H1 (cell line): ENCODE measurements around the gene NDUFB6. TPM values are rescaled to one million over a fixed set of nuclear protein-coding genes. Genes with fewer than 3 reads are reported as not detected.

Experiments
- CTCF ChIA-PET: fragments of 300-600 bp; sonication (Branson Sonifier 250); formaldehyde crosslinking; loops from one replicate; lab custom pipeline; 2021; ENCODE audit not compliant: partially characterized antibody; lab: Charles Lee
- POLR2A ChIA-PET: fragments of 300-600 bp; sonication (Branson Sonifier 250); formaldehyde crosslinking; loops from one replicate; lab custom pipeline; 2021; ENCODE audit warnings: inconsistent platforms; ENCODE audit not compliant: partially characterized antibody; lab: Charles Lee
- DNase-seq, 2 experiments: peaks; one replicate each; pipeline versions ENCODE4 v3.0.0 to v3.0.0-alpha.2; 2010 to 2022; ENCODE audit warnings: low spot score in 2 of 2, low read depth in 1 of 2, mixed read lengths in 1 of 2
- FAIRE-seq: peaks from 2 replicates; lab custom pipeline; 2011; peaks lifted over from hg19 to GRCh38; lab: Jason Lieb, UNC
- H2AFZ ChIP-seq: 2 replicates; pipeline ENCODE4 v1.8.1; 2012; ENCODE audit warnings: low read length, inconsistent platforms
- H2AK5ac ChIP-seq: 2 replicates; pipeline ENCODE4 v1.6.1; 2013; ENCODE audit warnings: low read depth, low read length
- H2BK120ac ChIP-seq: replicated peaks from 2 replicates; pipeline ENCODE3; 2013; ENCODE audit warnings: low read depth, low read length, inconsistent platforms
- H2BK12ac ChIP-seq: 2 replicates; pipeline ENCODE4 v1.6.1; 2013; ENCODE audit warnings: low read depth, low read length
- H2BK15ac ChIP-seq: 2 replicates; pipeline ENCODE4 v1.6.1; 2013; ENCODE audit warnings: low read length
- H2BK20ac ChIP-seq: 2 replicates; pipeline ENCODE4 v1.6.1; 2013; ENCODE audit warnings: low read length
- H2BK5ac ChIP-seq: 2 replicates; pipeline ENCODE4 v1.6.1; 2013; ENCODE audit warnings: low read depth, low read length
- H3K14ac ChIP-seq: 2 replicates; pipeline ENCODE4 v1.6.1; 2013; ENCODE audit warnings: inconsistent platforms; ENCODE audit not compliant: insufficient read length
- H3K18ac ChIP-seq: 2 replicates; pipeline ENCODE4 v1.6.1; 2013; ENCODE audit warnings: low read length; ENCODE audit errors: extremely low read depth
- H3K23ac ChIP-seq: 2 replicates; pipeline ENCODE4 v1.6.1; 2013; ENCODE audit warnings: inconsistent platforms; ENCODE audit not compliant: insufficient read length
- H3K23me2 ChIP-seq: 2 replicates; pipeline ENCODE4 v1.6.1; 2013; ENCODE audit warnings: low read depth, low read length
- H3K27ac ChIP-seq: 2 replicates; pipeline ENCODE4 v1.6.1; 2011; ENCODE audit warnings: low read depth, low read length, inconsistent platforms
- H3K27me3 ChIP-seq, 4 experiments: replicated peaks in 1 of 4; 1 replicate in 1 of 4; 2 replicates in 3 of 4; pipeline versions ENCODE4 v1.6.1 to v1.8.1; 2011 to 2013; ENCODE audit warnings: low read length in 3 of 4, mild to moderate bottlenecking in 3 of 4, inconsistent platforms in 2 of 4, mixed read lengths in 2 of 4, moderate library complexity in 1 of 4; ENCODE audit not compliant: control insufficient read depth in 3 of 4, insufficient read depth in 3 of 4; ENCODE audit errors: extremely low read depth in 1 of 4
- H3K36me3 ChIP-seq, 4 experiments: 2 replicates each; pipeline versions ENCODE4 v1.6.1 to v1.8.1; 2011 to 2013; ENCODE audit warnings: mild to moderate bottlenecking in 4 of 4, low read length in 3 of 4, moderate library complexity in 2 of 4, control low read depth in 1 of 4, inconsistent platforms in 1 of 4; ENCODE audit not compliant: insufficient read depth in 4 of 4, control insufficient read depth in 2 of 4
- H3K4ac ChIP-seq: replicated peaks from 2 replicates; pipeline ENCODE3; 2013; ENCODE audit warnings: low read length, low read depth, mixed read lengths, inconsistent platforms; ENCODE audit not compliant: insufficient read length
- H3K4me1 ChIP-seq, 4 experiments: replicated peaks in 1 of 4; 1 replicate in 1 of 4; 2 replicates in 3 of 4; pipeline versions ENCODE4 v1.6.1 to v1.8.1; 2011 to 2013; ENCODE audit warnings: low read length in 3 of 4, inconsistent platforms in 2 of 4, mixed read lengths in 1 of 4; ENCODE audit not compliant: insufficient read depth in 4 of 4, control insufficient read depth in 3 of 4
- H3K4me2 ChIP-seq, 2 experiments: 2 replicates each; pipeline versions ENCODE4 v1.6.1 to v1.8.1; 2011 to 2013; ENCODE audit warnings: low read depth in 2 of 2, low read length in 2 of 2, control low read depth in 1 of 2, inconsistent platforms in 1 of 2, mild to moderate bottlenecking in 1 of 2; ENCODE audit not compliant: insufficient read depth in 1 of 2
- H3K4me3 ChIP-seq, 4 experiments: fragments of 200-600, 300-600 bp in 1 of 4; sonication (generic), shearing (Covaris generic), sonication (Bioruptor Twin) in 1 of 4; 2 replicates each; pipeline versions ENCODE4 v1.5.1 to v1.8.1; 2011 to 2016; ENCODE audit warnings: low read length in 4 of 4, low read depth in 3 of 4, control low read depth in 2 of 4, inconsistent platforms in 2 of 4, mild to moderate bottlenecking in 2 of 4, mixed read lengths in 1 of 4, moderate library complexity in 1 of 4; ENCODE audit not compliant: insufficient read depth in 2 of 4; ENCODE audit errors: extremely low read depth in 1 of 4
- H3K56ac ChIP-seq: replicated peaks from 2 replicates; pipeline ENCODE3; 2013; ENCODE audit warnings: low read depth, mild to moderate bottlenecking, mixed read lengths, low read length, inconsistent platforms; ENCODE audit not compliant: insufficient read length
- H3K79me1 ChIP-seq: 2 replicates; pipeline ENCODE4 v1.6.1; 2013; ENCODE audit warnings: low read depth, low read length, control low read depth
- H3K79me2 ChIP-seq, 2 experiments: 2 replicates each; pipeline versions ENCODE4 v1.6.1 to v1.8.1; 2012 to 2013; ENCODE audit warnings: low read length in 2 of 2, mild to moderate bottlenecking in 2 of 2, inconsistent platforms in 1 of 2; ENCODE audit not compliant: insufficient read depth in 2 of 2, control insufficient read depth in 1 of 2
- H3K9ac ChIP-seq, 4 experiments: replicated peaks in 1 of 4; 1 replicate in 1 of 4; 2 replicates in 3 of 4; pipeline versions ENCODE4 v1.6.1 to v1.8.1; 2011 to 2013; ENCODE audit warnings: low read depth in 3 of 4, low read length in 3 of 4, control low read depth in 2 of 4, mild to moderate bottlenecking in 2 of 4, moderate library complexity in 2 of 4, inconsistent platforms in 1 of 4; ENCODE audit errors: extremely low read depth in 1 of 4
- H3K9me3 ChIP-seq, 2 experiments: 2 replicates each; pipeline versions ENCODE4 v1.6.1 to v1.8.1; 2012 to 2013; ENCODE audit warnings: mild to moderate bottlenecking in 2 of 2, moderate library complexity in 2 of 2, control low read depth in 1 of 2, inconsistent platforms in 1 of 2, low read depth in 1 of 2, low read length in 1 of 2, mixed read lengths in 1 of 2; ENCODE audit not compliant: insufficient read depth in 2 of 2
- H4K20me1 ChIP-seq, 2 experiments: replicated peaks in 1 of 2; 2 replicates each; pipeline versions ENCODE3 to v1.8.1; 2011 to 2013; ENCODE audit warnings: inconsistent platforms in 2 of 2, low read length in 2 of 2, mild to moderate bottlenecking in 1 of 2; ENCODE audit not compliant: insufficient read depth in 2 of 2, control insufficient read depth in 1 of 2
- H4K5ac ChIP-seq: 2 replicates; pipeline ENCODE4 v1.6.1; 2013; ENCODE audit warnings: low read length, low read depth, mixed read lengths, inconsistent platforms; ENCODE audit not compliant: insufficient read length
- H4K8ac ChIP-seq: 2 replicates; pipeline ENCODE4 v1.8.0; 2013; ENCODE audit warnings: mild to moderate bottlenecking, moderate library complexity, low read length, inconsistent platforms; ENCODE audit not compliant: insufficient read depth; ENCODE audit errors: extremely low read depth
- H4K91ac ChIP-seq: replicated peaks from 2 replicates; pipeline ENCODE3; 2013; ENCODE audit warnings: low read length, mixed read lengths, inconsistent platforms; ENCODE audit not compliant: insufficient read length
- ASH2L ChIP-seq: fragments of 200-600, 300-600 bp; sonication (generic); IDR thresholded peaks from one replicate; pipeline ENCODE4 v1.7.1; 2017; ENCODE audit warnings: low read length
- CREB1 ChIP-seq: IDR thresholded peaks from 2 replicates; pipeline ENCODE4 v1.6.1; 2012; ENCODE audit warnings: inconsistent platforms
- CTBP2 ChIP-seq: IDR thresholded peaks from 2 replicates; pipeline ENCODE4 v1.7.0; 2011; ENCODE audit warnings: borderline replicate concordance, mild to moderate bottlenecking, moderate library complexity, mixed read lengths, low read length; ENCODE audit not compliant: insufficient read depth, insufficient read length
- EGR1 ChIP-seq: IDR thresholded peaks from 2 replicates; pipeline ENCODE4 v1.6.1; 2011; ENCODE audit warnings: low read depth, low read length, borderline replicate concordance
- GTF2F1 ChIP-seq: IDR thresholded peaks from 2 replicates; pipeline ENCODE4 v1.6.1; 2012; ENCODE audit warnings: low read depth, low read length, improper control_type of control experiment, borderline replicate concordance
- HDAC6 ChIP-seq: IDR thresholded peaks from one replicate; pipeline ENCODE4 v1.7.1; 2012; ENCODE audit warnings: low read depth, mild to moderate bottlenecking, inconsistent platforms, low read length, moderate library complexity
- KDM4A ChIP-seq: IDR thresholded peaks from one replicate; pipeline ENCODE4 v1.7.1; 2012; ENCODE audit warnings: low read depth, mild to moderate bottlenecking, moderate library complexity, low read length, inconsistent platforms; ENCODE audit not compliant: severe bottlenecking
- POLR2AphosphoS5 ChIP-seq: IDR thresholded peaks from 2 replicates; pipeline ENCODE4 v1.6.1; 2011; ENCODE audit warnings: low read depth, low read length
- SIX5 ChIP-seq: IDR thresholded peaks from 2 replicates; pipeline ENCODE4 v1.6.1; 2011; ENCODE audit warnings: mild to moderate bottlenecking, low read depth, low read length
- WGBS, 2 experiments: shearing (Covaris generic) in 1 of 2; methylation state at CpG; one replicate each; pipeline versions ENCODE4 v1.1.6 to v1.1.7; 2013 to 2015; ENCODE audit warnings: low lambda C conversion rate in 2 of 2, mixed read lengths in 2 of 2, inconsistent platforms in 1 of 2, low coverage in 1 of 2, missing lambda C conversion rate in 1 of 2; ENCODE audit not compliant: insufficient replicate concordance in 2 of 2, insufficient coverage in 1 of 2, insufficient read length in 1 of 2; ENCODE audit errors: extremely low coverage in 1 of 2, missing lambda C conversion rate in 1 of 2; 5-methylcytosine and 5-hydroxymethylcytosine counted together
- long read RNA-seq, 2 experiments: library from RNA in 1 of 2; library from capped mRNA in 1 of 2; stranded (forward); transcript quantifications; one replicate each; pipeline ENCODE4 v2.0.0, GENCODE V29; 2021; ENCODE audit warnings: inconsistent platforms in 1 of 2
- polyA minus RNA-seq, 3 experiments: library from RNA; depleted of rRNA, polyadenylated mRNA; stranded (reverse); fragments of >200 nt; gene quantifications; 1 replicate in 2 of 3; 2 replicates in 1 of 3; pipeline ENCODE4 v1.2.3, GENCODE V29; 2011
- polyA plus RNA-seq, 7 experiments: library from polyadenylated mRNA; depleted of rRNA in 3 of 7; stranded (reverse) in 5 of 7; unstranded in 2 of 7; fragments of >200 nt in 5 of 7; fragments of 200-250 nt in 2 of 7; gene quantifications; 1 replicate in 5 of 7; 2 replicates in 1 of 7; 4 replicates in 1 of 7; pipeline versions ENCODE4 v1.2.1 to v1.2.3, GENCODE V29; 2011 to 2013; ENCODE audit warnings: missing spikeins in 2 of 7, mixed read lengths in 2 of 7
- total RNA-seq: library from RNA; stranded (reverse); fragmentation: NEBNext Ultra II Directional; extraction: Animal tissue kit (Norgen Biotek cat#: 25700); gene quantifications from 2 replicates; pipeline ENCODE4 v1.2.1, GENCODE V29; 2021

The NDUFB6 gene
- 61.4 and 62.5 TPM in 2 replicates for total RNA-seq
- 43.6 and 55.8 TPM in 2 replicates for polyA plus RNA-seq (2011; rRNA removed)
- polyA plus RNA-seq (2011; cell fraction: cytosol; rRNA removed), result 62.6 TPM
- 18.0 TPM for polyA plus RNA-seq (2011; cell fraction: nucleus; rRNA removed)
- 42.1 to 62.5 TPM (median 50.8 TPM) in 4 replicates for polyA plus RNA-seq (2012, experiment 1 of 2)
- polyA plus RNA-seq (2012, experiment 2 of 2), result 45.8 TPM
- 79.7 TPM for polyA plus RNA-seq (2013, experiment 1 of 2)
- polyA plus RNA-seq (2013, experiment 2 of 2), result 80.0 TPM
- 3.6 and 4.3 TPM in 2 replicates for polyA minus RNA-seq (2011; rRNA and poly(A)+ RNA removed)
- polyA minus RNA-seq (2011; cell fraction: cytosol; rRNA and poly(A)+ RNA removed), result 42.2 TPM
- polyA minus RNA-seq (2011; cell fraction: nucleus; rRNA and poly(A)+ RNA removed), result 11.8 TPM
- long read RNA-seq, experiment 1, transcript NDUFB6-201 (3 exons, 666 nt), result minor isoform, 7 of 182 reads
- long read RNA-seq, experiment 1, transcript NDUFB6-203 (4 exons, 1,366 nt), result major isoform, 159 of 182 reads
- long read RNA-seq, experiment 1, partial matches to known transcripts, result 6 of 182 reads
- long read RNA-seq, experiment 1, other reads (novel, unspliced or antisense), result 8 of 182 reads
- long read RNA-seq, experiment 2, transcript NDUFB6-203 (4 exons, 1,366 nt), result major isoform, 12 of 18 reads
- long read RNA-seq, experiment 2, partial matches to known transcripts, result 2 of 18 reads
- long read RNA-seq, experiment 2, other reads (novel, unspliced or antisense), result 4 of 18 reads

DNA sequence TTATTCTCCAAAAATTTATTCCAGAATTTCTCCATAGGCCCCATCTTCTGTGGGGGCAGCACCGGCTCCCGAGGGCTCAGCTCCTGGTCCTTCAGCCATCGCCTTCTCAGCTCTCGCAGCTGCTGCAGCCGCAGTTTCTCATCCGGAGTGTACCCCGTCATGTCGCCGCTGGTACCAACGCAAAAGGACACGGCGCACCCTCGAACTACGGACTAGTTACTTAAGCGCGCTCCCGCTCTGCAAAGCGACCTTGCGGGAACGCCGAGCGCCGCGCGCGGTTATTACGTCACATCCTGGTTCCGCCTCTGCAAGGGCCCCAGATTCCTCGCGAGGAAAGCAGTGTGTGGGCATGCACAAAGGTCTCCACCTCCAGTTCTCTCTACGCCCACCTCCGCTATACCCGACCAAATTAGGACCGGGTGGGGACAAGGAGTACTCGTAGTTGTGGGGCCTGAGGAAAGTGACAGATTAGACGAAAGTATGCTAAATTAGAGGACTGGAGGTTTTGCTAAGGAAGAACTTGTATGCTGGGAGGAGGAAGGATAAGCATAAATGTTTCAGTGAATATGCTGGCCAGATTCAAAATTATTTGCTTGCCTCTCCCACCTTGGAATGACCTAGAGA, at the start of gene NDUFB6:
Gene NDUFB6, minus strand, starts transcription at position 260 of the 624 bp plus-strand sequence. Its CDS starts 99 bp downstream, at position 161.
- H3K4ac ChIP-seq, result peak within 1 kb of the TSS; percentile 0
- H3K23me2 ChIP-seq, result peaks cover 6% of the 10 kb centered on the region
- DNase-seq, result peak in 1 of 2 experiments; percentile 95
- no peak within 1 kb of the TSS for H2BK15ac ChIP-seq
- H3K14ac ChIP-seq, result no peak within 1 kb of the TSS
- peak within 1 kb of the TSS; percentile 70 to 91 (median 78) for H3K9ac ChIP-seq
- peak within 1 kb of the TSS; percentile 74; the same call in 1 of the 2 replicates for H4K8ac ChIP-seq
- H2BK20ac ChIP-seq, result no peak within 1 kb of the TSS
- H2BK12ac ChIP-seq, result no peak within 1 kb of the TSS
- peak within 1 kb of the TSS; percentile 70 to 98 (median 98) for H3K4me3 ChIP-seq
- H3K36me3 ChIP-seq, result peaks cover 0 to 5% (median 0%) of the 10 kb centered on the region in 4 experiments; a peak in 2 of 8 replicates
- peak within 1 kb of the TSS; percentile 81 for H3K27ac ChIP-seq
- no peaks in the 10 kb centered on the region for H3K27me3 ChIP-seq
- peak within 1 kb of the TSS; percentile 88 for H2AFZ ChIP-seq
- no peak within 1 kb of the TSS for H2BK120ac ChIP-seq
- peak within 1 kb of the TSS; percentile 82 to 89 for H3K4me2 ChIP-seq
- H3K56ac ChIP-seq, result peak within 1 kb of the TSS; percentile 83
- H4K91ac ChIP-seq, result peak within 1 kb of the TSS; percentile 47
- H3K79me1 ChIP-seq, result peaks cover 4% of the 10 kb centered on the region; the same call in 1 of the 2 replicates
- FAIRE-seq, result peak; percentile 60
- H4K20me1 ChIP-seq, result peaks cover 0 to 6% of the 10 kb centered on the region in 2 experiments
- peaks cover 4 to 33% of the 10 kb centered on the region in 2 experiments; a peak in 3 of 4 replicates for H3K79me2 ChIP-seq
- H3K9me3 ChIP-seq, result no peaks in the 10 kb centered on the region
- peaks cover 0 to 4% (median under 1%) of the 10 kb centered on the region in 4 experiments; a peak in 2 of 7 replicates for H3K4me1 ChIP-seq
- H2AK5ac ChIP-seq, result no peak within 1 kb of the TSS
- no peak within 1 kb of the TSS for H3K23ac ChIP-seq
- H4K5ac ChIP-seq, result peak within 1 kb of the TSS; percentile 85
- CTCF ChIA-PET, result interaction anchor here (0.6 to 12.2 kb wide), 13 partner anchors 9 to 421 kb away, joined by 3 to 248 read pairs (median 5); partner anchors contain the start of gene RIGI
- WGBS, 2 experiments, result 0% methylated on average over 33 of the region's 36 CpGs; no CpG with 5 or more reads in 1 of the 2 experiments
- peak within 1 kb of the TSS; percentile 85 for H2BK5ac ChIP-seq
- H3K18ac ChIP-seq, result peak within 1 kb of the TSS; percentile 81
- POLR2A ChIA-PET, result interaction anchor here (0.6 to 3.8 kb wide), 4 partner anchors 22 to 1249 kb away, joined by 3 to 24 read pairs (median 6); partner anchors contain the start of genes RIGI, SMIM27 and TOPORS
- TF ChIP-seq EGR1, result no peak
- TF ChIP-seq SIX5, result no peak
- TF ChIP-seq KDM4A, result peak; percentile 99
- no peak for TF ChIP-seq HDAC6
- 0 out of 2 replicates have a peak, but pooled peaks have one; percentile 45 for TF ChIP-seq GTF2F1
- TF ChIP-seq ASH2L, result peak; percentile 86
- TF ChIP-seq CREB1, result peak; percentile 98
- TF ChIP-seq POLR2AphosphoS5, result peak; percentile 89
- no peak for TF ChIP-seq CTBP2
